IPS-NIHi7 (cell line): ENCODE measurements around the gene NUMB.
A peak's percentile ranks its signal among the peaks of the same experiment; 100 is the strongest.
"Not testable (repeated sequence)": the region's sequence is repeated elsewhere in the genome, so short reads cannot be mapped to it uniquely, and the experiment has no call there.

ENCODE experiments used
- DNase-seq: peaks from one replicate; pipeline ENCODE4 v3.0.0; 2012; ENCODE audit warnings: mixed read lengths; ENCODE audit errors: extremely low spot score

Gene NUMB

GRCh38 chr14:73465823-73466532 is 7.6 kb upstream of the NUMB start:
- DNase-seq, result no peak

DNA sequence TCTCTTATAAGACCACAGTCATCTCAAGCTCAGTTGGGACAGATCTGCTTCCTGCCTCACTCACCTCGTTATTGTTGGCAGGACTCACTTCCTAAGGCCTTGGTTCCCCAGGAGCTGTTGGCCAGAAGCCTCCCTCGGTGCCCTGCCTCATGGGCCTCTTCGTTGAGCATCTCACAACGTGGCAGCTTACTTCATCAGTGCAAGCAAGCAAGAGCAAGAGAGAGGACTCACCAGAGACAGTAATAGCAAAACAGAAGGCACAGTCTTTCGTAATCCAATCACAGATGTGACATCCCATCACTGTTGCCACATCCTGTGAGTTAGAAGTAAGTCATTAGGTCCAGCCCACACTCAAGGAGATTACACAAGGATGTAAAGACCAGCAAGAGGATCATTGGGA is 5.1 kb upstream of the NUMB start:
- DNase-seq, result no peak

DNA sequence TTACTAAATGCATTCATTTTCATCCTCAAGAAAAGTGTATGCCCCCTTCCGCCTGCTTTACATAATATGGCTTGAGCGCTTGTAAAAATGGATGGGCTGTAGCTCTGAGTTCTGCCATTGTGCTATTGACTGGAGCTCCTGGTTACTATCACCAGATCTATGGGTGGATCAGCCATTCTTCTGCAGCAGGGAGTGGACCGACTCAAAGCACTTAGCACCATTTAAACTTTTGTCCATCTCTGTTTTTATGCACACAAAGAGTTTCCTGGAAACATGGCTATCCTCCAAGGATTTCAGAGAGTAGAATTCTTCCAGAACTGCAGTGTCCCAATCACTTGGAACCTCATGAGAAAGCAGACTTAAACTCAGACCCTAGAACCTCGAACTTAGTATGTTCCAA is 4.5 kb upstream of the NUMB start:
- DNase-seq, result no peak

DNA sequence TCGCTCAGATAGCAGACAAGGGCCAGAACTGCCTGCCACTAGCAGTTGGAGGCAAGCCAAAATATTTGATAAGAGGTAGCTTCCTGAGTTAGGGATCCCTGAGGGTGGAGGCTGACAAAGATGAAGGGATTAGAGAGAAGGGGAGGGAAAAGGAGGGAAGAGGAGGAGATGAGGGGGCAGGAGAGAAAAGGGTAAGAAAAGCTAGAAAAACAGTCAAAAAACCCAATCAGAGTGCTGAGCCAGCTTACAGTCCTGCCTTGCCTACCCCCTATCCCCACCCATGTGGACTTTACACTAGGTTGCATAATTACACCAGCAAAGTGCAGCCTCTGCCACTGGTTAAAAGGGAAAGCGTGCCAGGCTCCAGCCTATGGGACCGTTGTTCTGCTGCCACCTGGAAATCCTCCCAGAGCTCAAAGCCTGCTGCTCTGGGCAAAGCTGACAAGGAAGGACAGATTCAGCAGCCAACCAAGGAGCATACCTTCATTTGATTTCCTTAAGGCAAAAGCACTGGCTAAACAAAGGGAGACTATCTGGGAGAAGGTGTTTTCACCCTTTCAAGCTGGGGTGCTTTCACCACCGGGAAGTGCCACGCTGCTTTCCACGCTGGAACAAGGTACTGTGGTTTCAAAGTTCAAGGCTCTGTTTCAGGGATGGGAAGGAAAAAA is 3.8 kb upstream of the NUMB start:
- no peak for DNase-seq

GRCh38 chr14:73461478-73462047 is 3.2 kb upstream of the NUMB start:
- no peak for DNase-seq

DNA sequence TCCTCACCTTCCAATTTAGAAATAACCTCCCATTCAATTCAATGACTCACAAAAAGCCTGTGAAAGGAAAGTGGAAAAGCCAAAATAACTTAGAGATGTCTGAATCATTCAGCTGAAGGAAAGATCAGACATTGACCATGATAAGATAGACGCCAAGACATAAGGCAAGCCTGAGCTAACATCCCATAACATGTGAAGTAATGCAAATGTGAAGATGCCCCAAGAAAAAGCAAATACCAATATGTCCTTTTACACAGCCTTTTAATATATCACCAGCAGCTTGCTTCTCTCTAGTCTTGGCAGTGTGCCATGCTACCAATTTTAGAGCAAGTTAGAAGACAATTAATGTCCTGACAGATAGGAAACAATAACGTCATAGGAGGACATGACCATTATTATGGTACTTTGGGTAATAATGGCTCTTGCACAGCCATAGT is 2.4 kb upstream of the NUMB start:
- DNase-seq, result no peak

DNA sequence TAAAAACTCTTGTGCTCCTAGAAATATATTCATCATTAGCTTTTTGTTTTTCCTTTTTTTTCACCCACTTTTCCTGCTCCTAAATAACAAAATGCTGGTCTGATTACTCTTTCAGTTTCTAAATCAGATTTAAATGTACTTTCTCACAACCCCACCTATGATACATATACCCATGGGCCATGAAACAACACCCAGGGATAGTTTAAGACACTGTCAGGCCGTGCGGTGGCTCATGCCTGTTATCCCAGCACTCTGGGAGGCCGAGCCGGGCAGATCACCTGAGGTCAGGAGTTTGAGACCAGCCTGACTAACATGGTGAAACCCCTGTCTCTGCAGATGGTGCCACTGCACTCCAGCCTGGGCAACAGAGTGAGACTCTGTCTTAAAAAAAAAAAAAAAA is 1.6 kb upstream of the NUMB start:
- no peak for DNase-seq

DNA sequence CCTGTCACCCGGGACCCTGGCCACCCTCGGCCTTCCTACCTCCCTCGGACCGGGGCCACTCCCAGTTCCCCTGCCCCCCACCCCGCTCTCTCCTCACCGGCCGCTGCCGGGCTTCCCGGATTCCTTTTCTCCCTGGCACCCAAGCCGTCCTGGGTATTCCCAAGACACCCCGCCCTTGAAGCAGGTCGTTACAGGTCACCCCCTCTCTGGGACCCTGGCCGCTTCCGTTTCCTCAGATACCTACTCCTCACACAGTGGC is 493 bp downstream of the NUMB start:
- DNase-seq, result no peak

DNA sequence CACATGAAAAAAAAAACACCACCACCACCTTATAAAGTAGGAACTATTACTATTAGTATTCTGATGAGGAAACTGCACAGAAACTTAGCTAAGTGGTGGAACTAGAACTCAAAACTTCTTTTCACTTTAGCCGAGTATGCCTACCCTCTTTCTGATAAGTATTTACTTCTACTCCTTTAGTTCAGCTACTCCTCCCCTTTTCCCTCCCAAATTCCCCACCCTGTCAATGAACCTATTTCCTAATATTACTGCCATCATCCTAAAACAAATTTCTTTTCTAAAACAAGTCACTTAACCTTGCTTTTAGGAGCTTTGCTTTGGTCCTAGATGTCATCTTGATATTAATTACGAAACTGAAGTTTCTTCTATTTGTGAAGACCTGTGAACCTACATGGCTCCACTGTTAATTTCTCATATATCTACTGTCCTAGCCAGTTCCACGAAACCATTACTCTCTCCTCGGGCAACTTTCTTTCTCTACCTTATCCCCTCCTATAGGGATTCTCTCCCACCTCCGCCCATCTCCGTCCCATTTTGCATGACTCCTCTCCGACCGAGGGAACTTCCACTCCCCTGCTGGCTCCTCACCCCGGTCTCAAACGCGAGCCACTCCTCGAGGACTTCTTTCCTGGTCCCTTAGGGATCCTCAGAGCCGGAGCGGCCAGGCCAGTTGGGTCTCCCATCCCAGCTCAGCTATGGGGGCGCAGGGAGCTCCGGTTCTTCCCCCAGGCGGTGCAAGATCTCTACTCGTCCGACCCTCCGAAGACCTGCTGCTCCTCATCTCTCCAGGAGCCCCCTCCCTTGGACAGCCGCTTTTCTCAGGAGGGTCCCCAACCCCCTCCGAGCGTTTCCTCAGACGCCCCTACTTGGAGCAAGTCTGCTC is 1.1 kb downstream of the NUMB start:
- peak; percentile 33 for DNase-seq

GRCh38 chr14:73455294-73455693 is 3.1 kb downstream of the NUMB start:
- no peak for DNase-seq

GRCh38 chr14:73452341-73453186 is 5.8 kb downstream of the NUMB start:
- no peak for DNase-seq

DNA sequence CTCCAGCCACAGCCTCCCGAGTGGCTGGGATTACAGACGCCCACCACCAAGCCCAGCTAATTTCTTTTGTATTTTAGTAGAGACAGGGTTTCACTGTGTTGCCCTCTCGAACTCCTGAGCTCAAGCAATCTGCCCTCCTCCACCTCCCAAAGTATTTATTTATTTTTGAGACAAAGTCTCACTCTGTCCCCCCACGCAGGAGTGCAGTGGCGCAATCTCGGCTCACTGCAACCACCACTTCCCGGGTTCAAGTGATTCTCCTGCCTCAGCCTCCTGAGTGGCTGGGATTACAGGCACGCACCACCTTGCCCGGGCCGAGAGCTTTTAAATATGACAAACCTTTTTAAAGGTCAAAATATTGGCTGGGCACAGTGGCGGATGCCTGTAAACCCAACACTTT is 14.6 kb downstream of the NUMB start:
- DNase-seq, result no peak

DNA sequence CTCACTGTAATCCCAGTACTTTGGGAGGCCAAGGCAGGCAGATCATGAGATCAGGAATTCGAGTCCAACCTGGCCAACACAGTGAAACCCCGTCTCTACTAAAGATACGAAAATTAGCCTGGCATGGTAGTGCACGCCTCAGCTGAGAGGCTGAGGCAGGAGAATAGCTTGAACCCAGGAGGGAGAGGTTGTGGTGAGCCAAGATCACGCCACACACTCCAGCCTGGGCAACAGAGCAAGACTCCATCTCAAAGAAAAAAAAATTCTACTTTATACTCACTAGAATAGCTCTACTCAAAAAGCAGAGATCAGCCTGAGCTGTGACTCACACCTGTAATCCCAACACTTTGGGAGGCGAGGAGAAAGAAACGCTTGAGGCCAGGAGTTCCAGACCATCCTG is 17.1 kb downstream of the NUMB start:
- no peak for DNase-seq

DNA sequence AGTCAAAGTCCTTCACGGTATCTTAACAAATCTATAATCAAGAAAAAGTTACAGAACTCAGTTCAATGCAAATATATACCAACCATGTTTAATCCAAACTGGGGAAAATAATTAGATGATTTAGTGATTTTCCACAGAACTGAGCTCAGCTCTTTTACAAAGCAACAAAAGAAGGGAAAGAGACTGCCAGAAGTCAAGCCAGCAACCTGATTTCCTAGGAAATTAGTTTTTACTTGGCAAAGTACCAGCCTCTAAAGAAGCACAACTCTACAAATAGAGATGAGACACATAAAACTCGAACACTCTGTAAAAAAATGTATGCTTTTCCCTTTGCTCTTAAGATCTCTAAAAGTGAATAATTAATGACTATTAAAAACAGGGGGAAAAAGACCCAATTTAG is 19.4 kb downstream of the NUMB start:
- no peak for DNase-seq

DNA sequence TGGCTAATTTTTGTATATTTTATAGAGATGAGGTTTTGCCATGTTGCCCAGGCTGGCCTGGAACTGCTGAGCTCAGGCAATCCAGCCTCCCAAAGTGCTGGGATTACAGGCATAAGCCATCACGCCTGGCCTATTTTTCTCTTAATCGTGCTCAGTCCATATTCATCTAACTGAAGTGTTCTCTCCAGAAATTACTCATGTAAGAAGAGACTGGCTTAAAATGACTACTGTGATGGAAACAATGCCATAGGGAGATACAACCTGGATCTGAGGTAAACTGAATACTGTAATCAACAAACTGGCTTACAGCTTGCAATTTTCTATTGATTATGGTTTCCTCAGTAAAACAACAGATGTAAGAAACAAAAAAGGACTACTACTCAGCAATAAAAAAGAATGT is 21.1 kb downstream of the NUMB start:
- DNase-seq, result no peak

DNA sequence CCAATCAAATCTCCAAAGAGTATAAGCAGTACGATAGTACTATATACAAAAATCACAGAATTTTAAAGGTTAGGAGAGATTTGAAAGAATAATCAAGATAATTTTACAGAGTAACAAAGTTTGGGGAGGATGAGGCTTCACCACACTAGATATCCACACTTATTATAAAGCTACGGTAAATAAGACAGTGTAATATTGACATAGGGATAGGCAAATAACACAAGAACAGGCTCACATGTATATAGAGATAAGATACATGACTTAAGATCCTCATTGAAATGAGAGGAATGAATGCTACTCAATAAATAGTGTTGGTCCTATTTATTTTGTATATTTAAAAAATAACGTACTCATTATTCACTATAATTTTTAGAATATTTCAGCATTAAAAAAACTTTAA is 26.2 kb downstream of the NUMB start:
- DNase-seq, result no peak

DNA sequence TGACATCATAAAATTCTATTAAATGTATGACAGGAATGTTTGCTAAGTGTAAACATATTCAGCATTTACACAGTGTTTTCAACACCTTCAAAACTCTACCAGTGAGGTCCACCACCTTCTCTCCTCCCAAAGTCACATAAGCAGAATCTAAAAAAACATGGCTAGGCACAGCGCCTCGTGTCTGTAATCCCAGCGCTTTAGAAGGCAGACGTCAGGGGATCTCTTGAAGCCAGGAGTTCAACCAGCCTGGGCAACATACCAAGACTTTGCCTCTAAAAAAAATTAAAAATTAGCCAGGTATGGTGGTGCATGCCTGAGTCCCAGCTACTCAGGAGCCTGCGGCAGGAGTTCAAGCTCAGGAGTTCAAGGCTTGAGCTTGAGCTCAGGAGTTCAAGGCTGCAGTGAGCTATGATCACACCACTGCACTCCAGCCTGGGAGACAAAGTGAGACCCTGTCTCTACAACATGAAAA is 30.0 kb downstream of the NUMB start:
- DNase-seq, result no peak

DNA sequence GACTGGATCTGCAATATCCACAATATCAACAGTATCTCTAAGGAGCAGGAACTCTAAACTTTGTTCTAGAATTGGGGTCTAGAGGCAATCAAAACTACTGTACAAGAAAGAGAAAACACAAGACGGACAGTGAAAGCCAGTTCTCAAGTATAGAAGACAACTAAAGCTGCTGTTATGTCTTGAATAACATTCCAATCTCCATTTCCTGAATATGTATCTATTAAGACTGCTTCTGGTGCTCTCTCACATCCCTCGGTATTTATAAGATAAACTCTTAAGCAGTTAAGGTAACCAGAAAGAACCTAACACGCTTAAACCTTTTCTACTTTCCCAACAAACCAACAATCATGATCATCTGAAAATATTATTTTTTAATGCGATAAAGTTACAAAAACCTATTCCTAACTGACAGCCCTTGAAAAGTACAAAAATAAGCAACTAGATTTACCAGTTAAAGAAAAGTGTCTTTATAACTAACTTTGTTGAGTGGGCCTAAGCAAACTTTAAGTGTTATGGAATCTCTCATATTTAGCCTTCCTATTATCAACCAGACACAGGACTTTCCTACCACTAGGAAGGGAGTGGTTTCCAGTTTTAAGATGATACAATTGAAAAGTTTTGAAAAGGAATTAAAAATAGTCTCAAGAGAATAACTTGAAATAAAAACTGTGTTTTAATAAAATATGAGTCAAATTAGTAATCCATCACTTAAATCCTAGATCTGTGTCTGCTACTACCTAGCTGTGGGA is 30.7 kb downstream of the NUMB start:
- DNase-seq, result no peak

DNA sequence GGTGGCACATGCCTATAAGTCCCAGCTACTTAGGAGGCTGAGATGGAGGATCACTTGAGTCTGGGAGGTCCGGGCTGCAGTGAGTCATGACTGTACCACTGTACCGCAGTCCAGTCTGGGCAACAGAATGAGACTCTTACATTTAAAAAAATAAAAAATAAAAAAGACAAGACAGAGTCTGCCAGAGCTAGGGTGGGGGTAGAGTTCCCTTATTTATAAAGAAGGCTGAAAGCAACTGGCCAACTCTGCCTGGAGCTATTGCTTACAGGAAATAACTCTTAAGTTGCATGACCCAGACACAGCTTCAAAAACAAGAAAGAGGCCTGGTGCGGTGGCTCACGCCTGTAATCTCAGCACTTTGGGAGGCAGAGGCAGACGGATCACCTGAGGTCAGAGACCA is 31.5 kb downstream of the NUMB start:
- no peak for DNase-seq

- no peak for DNase-seq
Measured at GRCh38 chr14:73424453-73424852, 33.9 kb downstream of the NUMB start.

DNA sequence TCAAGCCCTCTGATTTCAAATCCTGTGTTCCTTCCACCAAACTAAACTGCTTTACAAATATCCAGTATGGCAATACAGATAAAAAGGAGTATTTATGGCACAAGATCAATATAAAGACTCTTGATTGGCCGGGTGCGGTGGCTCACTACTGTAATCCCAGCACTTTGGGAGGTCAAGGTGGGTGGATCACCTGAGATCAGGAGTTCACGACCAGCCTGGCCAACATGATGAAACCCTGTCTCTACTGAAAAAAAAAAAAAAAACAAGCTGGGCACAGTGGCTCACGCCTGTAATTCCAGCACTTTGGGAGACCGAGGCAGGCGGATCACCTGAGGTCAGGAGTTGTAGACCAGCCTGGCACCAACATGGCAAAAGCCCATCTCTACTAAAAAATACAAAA is 35.3 kb downstream of the NUMB start:
- DNase-seq, result not testable (repeated sequence)
